OCI-M2 (cell line): ENCODE results near the gene SULT1C3.
"Not testable (repeated sequence)": the region's sequence is repeated elsewhere in the genome, so short reads cannot be mapped to it uniquely, and the experiment has no call there.

Experiments used
- DNase-seq: peaks from one replicate; lab custom pipeline; 2025; ENCODE audit not compliant: unreplicated experiment; lab: John Stamatoyannopoulos, UW

Gene SULT1C3

GRCh38 chr2:108244667-108245414 is 5.1 kb downstream of the SULT1C3 start:
- no peak for DNase-seq

DNA sequence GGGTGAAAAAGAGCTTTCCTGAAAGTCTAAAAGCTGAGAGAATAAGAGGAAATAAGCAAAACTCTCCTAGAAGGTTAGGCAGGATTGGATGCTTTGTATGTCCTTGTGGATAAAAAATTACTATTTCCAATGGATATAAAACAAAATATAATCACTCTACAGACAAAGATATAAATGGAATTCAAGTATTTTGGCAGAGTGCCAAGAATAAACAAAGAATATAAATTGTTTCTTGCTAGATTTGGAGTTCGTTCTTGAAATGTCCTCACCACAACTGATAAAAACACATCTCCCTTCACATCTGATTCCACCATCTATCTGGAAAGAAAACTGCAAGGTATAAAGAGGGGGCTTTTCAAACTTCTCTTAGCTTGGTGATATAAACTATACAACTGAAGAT is 13.3 kb downstream of the SULT1C3 start:
- DNase-seq: no peak

DNA sequence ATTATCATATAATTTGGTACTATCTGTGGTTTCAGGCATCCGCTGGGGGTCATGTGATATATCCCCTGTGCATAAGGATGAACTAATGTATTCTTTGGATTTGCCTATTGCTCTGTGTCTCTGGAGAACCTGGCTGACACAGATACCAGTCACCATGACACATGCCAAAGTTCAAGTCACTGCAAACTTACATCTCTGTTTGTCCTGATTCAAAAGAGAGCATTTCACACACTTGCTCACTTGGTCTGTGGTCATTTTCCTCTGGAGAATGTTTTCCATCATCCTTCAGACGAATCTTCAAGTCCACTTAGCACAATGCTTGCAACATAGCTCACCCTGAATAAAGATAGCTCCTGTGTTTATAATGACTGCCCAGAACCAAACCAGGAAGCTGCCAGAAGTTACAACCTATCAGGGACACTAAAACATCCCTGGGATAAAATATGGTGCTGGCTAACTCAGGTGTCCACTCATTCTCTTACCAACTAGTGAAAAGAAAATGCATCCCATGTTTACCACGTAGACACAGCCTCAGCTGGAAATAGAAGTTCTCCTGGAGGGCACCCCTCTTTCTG is 18.1 kb downstream of the SULT1C3 start:
- DNase-seq: no peak

DNA sequence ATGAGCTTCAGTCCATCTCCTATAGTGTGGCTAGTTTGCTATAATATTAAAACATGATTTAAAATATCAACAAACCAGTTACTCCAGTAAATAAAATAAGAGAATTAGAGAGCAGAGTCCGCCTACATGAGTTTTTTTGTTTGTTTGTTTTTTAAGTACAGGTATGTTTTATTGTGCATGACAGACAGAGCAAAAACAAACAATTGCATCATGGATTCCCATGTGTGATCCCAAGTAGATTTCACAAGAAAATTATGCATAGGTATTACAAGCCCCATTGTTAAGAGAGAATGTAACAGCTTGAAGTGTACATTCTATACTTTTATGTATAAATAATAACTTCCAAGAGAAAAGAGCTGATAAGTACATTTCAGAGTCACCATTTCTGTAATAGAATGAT is 21.0 kb downstream of the SULT1C3 start:
- no peak for DNase-seq

GRCh38 chr2:108262036-108262435 is 22.3 kb downstream of the SULT1C3 start:
- no peak for DNase-seq

DNA sequence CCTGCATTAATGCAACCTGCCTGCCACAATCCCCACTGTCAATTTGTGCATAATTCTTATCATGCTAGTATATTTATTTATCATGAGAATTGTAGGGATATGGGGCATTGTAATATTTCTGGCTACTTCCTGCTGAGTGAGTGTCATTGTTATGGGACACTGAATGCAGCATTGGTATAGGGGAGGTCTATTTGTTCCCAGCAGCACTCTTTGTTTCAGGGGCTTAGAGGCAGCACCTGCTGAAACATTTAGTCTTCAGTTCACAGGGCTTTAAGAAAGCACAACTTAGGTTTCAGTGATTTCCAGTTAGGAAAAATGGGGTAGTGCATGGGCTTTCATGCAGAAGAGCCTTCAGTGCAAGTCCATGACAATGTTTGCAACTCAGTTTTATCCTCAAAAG is 23.6 kb downstream of the SULT1C3 start:
- no peak for DNase-seq

- DNase-seq: no peak
Measured at GRCh38 chr2:108266218-108266617, 26.4 kb downstream of the SULT1C3 start.

- no peak for DNase-seq
Measured at GRCh38 chr2:108267101-108267500, 27.3 kb downstream of the SULT1C3 start.

- no peak for DNase-seq
Measured at GRCh38 chr2:108268001-108268400, 28.2 kb downstream of the SULT1C3 start.

- no peak for DNase-seq
Measured at GRCh38 chr2:108270346-108270745, 30.6 kb downstream of the SULT1C3 start.

- no peak for DNase-seq
Measured at GRCh38 chr2:108270768-108271506, 31.2 kb downstream of the SULT1C3 start.

GRCh38 chr2:108271691-108272253 is 32.0 kb downstream of the SULT1C3 start:
- no peak for DNase-seq

DNA sequence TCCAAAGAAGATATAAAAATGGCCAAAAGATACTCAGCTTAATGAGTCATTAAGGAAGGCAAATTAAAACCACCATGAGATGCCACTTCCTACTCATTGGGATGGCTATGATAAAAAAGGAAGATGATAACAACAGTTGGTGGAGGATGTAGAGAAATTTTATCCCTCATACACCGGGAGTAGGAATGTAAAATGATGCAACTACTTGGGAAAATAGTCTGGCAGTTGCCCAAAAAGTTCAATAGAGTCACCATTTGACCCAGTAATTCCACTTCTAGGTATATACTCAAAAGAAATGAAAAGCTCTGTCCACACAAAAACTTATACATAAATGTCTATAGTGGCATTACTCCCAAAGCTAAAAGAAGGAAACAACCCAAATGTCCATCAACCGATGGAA is 38.9 kb downstream of the SULT1C3 start:
- DNase-seq: no peak

- DNase-seq: no peak
Measured at GRCh38 chr2:108279468-108279867, 39.7 kb downstream of the SULT1C3 start.

- DNase-seq: no peak
Measured at GRCh38 chr2:108280466-108280865, 40.7 kb downstream of the SULT1C3 start.

GRCh38 chr2:108284566-108284965 is 44.8 kb downstream of the SULT1C3 start:
- DNase-seq: not testable (repeated sequence)

- DNase-seq: no peak
Measured at GRCh38 chr2:108285616-108286015, 45.8 kb downstream of the SULT1C3 start.

GRCh38 chr2:108287169-108287568 is 47.4 kb downstream of the SULT1C3 start:
- DNase-seq: no peak

- no peak for DNase-seq
Measured at GRCh38 chr2:108288534-108289106, 48.9 kb downstream of the SULT1C3 start, which contains the start of gene SULT1C2. SULT1C2 (plus strand) TSS chr2:108288895; CDS start chr2:108293668, 4,773 bp downstream.

DNA sequence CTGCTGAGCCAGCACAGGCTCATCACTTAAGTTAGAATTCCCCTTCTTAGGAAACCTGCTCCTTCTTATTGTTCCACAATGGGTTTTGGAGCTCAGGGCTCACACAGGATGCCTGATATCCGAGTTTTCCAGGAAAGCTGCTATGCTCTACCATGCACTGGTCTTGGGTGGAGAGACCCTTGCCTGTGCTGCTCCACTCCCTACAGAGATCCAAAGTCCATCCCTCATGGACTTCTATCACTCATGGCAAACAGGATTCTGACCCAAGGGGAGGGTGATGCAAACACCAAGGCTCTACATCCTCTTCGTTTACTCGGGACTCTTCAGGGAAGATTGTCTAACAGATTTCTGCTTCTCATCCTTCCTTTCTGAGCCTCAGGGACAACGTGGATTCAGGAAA is 54.1 kb downstream of the SULT1C3 start:
- DNase-seq: no peak

- no peak for DNase-seq
Measured at GRCh38 chr2:108297436-108298141, 57.8 kb downstream of the SULT1C3 start.
